Natural killer cell treated with Interleukin-12 subunit alpha and Interleukin-12 subunit beta and Interleukin-15 and Interleukin-18, amount 100 ng/mL, for 72 hours (primary cell): ENCODE data around the gene TMEM127. TPM values are rescaled to one million over a fixed set of nuclear protein-coding genes. Genes with fewer than 3 reads are reported as not detected.
"Not testable (repeated sequence)": the region's sequence is repeated elsewhere in the genome, so short reads cannot be mapped to it uniquely, and the experiment has no call there.

Source experiments
- ATAC-seq, 2 donors: fragments of 150-1000 bp; cut with Tn5 transposase in 1 of 2; sonication (Bioruptor Pico), chemical (Tn5 transposase) in 1 of 2; 2 replicates each; pipeline ENCODE4 v1.10.0; 2021
- DNase-seq: peaks from one replicate; pipeline ENCODE4 v3.0.0; 2022; ENCODE audit warnings: low spot score
- H3K27ac Mint-ChIP-seq, 2 donors: 1 replicate in 1 of 2; 2 replicates in 1 of 2; pipeline ENCODE4 v1.8.0; 2022; ENCODE audit warnings: mixed read lengths in 2 of 2, mild to moderate bottlenecking in 1 of 2, moderate library complexity in 1 of 2
- H3K27me3 Mint-ChIP-seq, 2 donors: 1 replicate in 1 of 2; 2 replicates in 1 of 2; pipeline ENCODE4 v1.8.0; 2022; ENCODE audit warnings: mixed read lengths in 2 of 2
- H3K36me3 Mint-ChIP-seq: one replicate; pipeline ENCODE4 v1.8.0; 2022; ENCODE audit warnings: mixed read lengths
- H3K4me1 Mint-ChIP-seq, 2 donors: 1 replicate in 1 of 2; 2 replicates in 1 of 2; pipeline ENCODE4 v1.8.0; 2022; ENCODE audit warnings: low read depth in 2 of 2, mixed read lengths in 2 of 2, mild to moderate bottlenecking in 1 of 2
- H3K4me3 Mint-ChIP-seq: one replicate; pipeline ENCODE4 v1.8.0; 2022; ENCODE audit warnings: mixed read lengths
- H3K9me3 Mint-ChIP-seq: 2 replicates; pipeline ENCODE4 v1.8.0; 2022; ENCODE audit warnings: mixed read lengths
- total RNA-seq, 2 donors: library from RNA; stranded (reverse); gene quantifications; one replicate each; pipeline ENCODE4 v1.2.3, GENCODE V29; 2022

The TMEM127 gene
- total RNA-seq = 10 to 100 TPM; 41.4 to 49.4 TPM

GRCh38 chr2:96265840-96266679 is at the start of gene TMEM127, which contains the start of gene CIAO1:
Gene TMEM127, minus strand, starts transcription at chr2:96265997. Its CDS starts 616 bp downstream, at chr2:96265381.
Gene CIAO1, plus strand, starts transcription at chr2:96266225. Its CDS starts 126 bp downstream, at chr2:96266351.
- peak within 1 kb of the TSS; percentile 88 to 94 for H3K27ac Mint-ChIP-seq
- peaks cover 25% of the 10 kb centered on the region for H3K36me3 Mint-ChIP-seq
- no peaks in the 10 kb centered on the region for H3K9me3 Mint-ChIP-seq
- H3K27me3 Mint-ChIP-seq = no peaks in the 10 kb centered on the region
- ATAC-seq (peak; percentile 96 to 98), DNase-seq (peak; percentile 100)
- H3K4me3 Mint-ChIP-seq = peak within 1 kb of the TSS; percentile 98
- peaks cover 40 to 43% of the 10 kb centered on the region in 2 donors for H3K4me1 Mint-ChIP-seq

GRCh38 chr2:96315005-96315399 is 49.2 kb upstream of the TMEM127 start:
- Mint-ChIP-seq H3K27ac (peak overlapping the region; percentile 91 to 95), H3K36me3 (peaks cover 5% of the 10 kb centered on the region), H3K27me3 (no peaks in the 10 kb centered on the region), H3K4me3 (peak overlapping the region; percentile 82), H3K4me1 (peaks cover 31 to 43% of the 10 kb centered on the region in 2 donors), H3K9me3 (no peaks in the 10 kb centered on the region)
- DNase-seq (no peak), ATAC-seq (no peak)

GRCh38 chr2:96308248-96308647 is 42.5 kb upstream of the TMEM127 start:
- peaks cover 28 to 30% of the 10 kb centered on the region in 2 donors for H3K4me1 Mint-ChIP-seq
- H3K4me3 Mint-ChIP-seq = no peak overlapping the region
- no peaks in the 10 kb centered on the region for H3K9me3 Mint-ChIP-seq
- H3K36me3 Mint-ChIP-seq = peaks cover 14% of the 10 kb centered on the region
- H3K27me3 Mint-ChIP-seq = no peaks in the 10 kb centered on the region
- no peak overlapping the region for H3K27ac Mint-ChIP-seq
- no peak for ATAC-seq
- DNase-seq = no peak

- H3K4me1 Mint-ChIP-seq = peaks cover 37 to 39% of the 10 kb centered on the region in 2 donors
- no peaks in the 10 kb centered on the region for H3K27me3 Mint-ChIP-seq
- H3K4me3 Mint-ChIP-seq = peak overlapping the region; percentile 96
- H3K36me3 Mint-ChIP-seq = peaks cover 27% of the 10 kb centered on the region
- ATAC-seq (no peak), DNase-seq (no peak)
- peak overlapping the region; percentile 98 for H3K27ac Mint-ChIP-seq
- H3K9me3 Mint-ChIP-seq = no peaks in the 10 kb centered on the region
These were observed 40.6 kb upstream of the TMEM127 start for GRCh38 chr2:96306370-96306769.

GRCh38 chr2:96305979-96306308 is 40.1 kb upstream of the TMEM127 start:
- Mint-ChIP-seq H3K36me3 (peaks cover 31% of the 10 kb centered on the region), H3K9me3 (no peaks in the 10 kb centered on the region), H3K4me3 (peak overlapping the region; percentile 96), H3K27ac (peak overlapping the region; percentile 98), H3K4me1 (peaks cover 41 to 44% of the 10 kb centered on the region in 2 donors), H3K27me3 (no peaks in the 10 kb centered on the region)
- DNase-seq = no peak
- ATAC-seq = no peak

- Mint-ChIP-seq H3K36me3 (peaks cover 35% of the 10 kb centered on the region), H3K27me3 (no peaks in the 10 kb centered on the region), H3K27ac (peak within 1 kb of the TSS; percentile 98), H3K4me1 (peaks cover 45 to 46% of the 10 kb centered on the region in 2 donors), H3K9me3 (no peaks in the 10 kb centered on the region), H3K4me3 (peak within 1 kb of the TSS; percentile 96)
- DNase-seq (peak; percentile 93), ATAC-seq (peak; percentile 99)
These were observed 39.5 kb upstream of the TMEM127 start, which contains the start of gene SNRNP200 for GRCh38 chr2:96305091-96305978. Gene SNRNP200, minus strand, starts transcription at chr2:96305546. Its CDS starts 109 bp downstream, at chr2:96305437.

GRCh38 chr2:96304606-96305005 is 38.8 kb upstream of the TMEM127 start:
- H3K36me3 Mint-ChIP-seq = peaks cover 36% of the 10 kb centered on the region
- ATAC-seq = no peak

GRCh38 chr2:96301865-96302264 is 36.1 kb upstream of the TMEM127 start:
- Mint-ChIP-seq H3K4me1 (peaks cover 45 to 51% of the 10 kb centered on the region in 2 donors), H3K36me3 (peaks cover 62% of the 10 kb centered on the region), H3K4me3 (no peak overlapping the region), H3K27ac (peak overlapping the region; percentile 27 to 47), H3K27me3 (no peaks in the 10 kb centered on the region), H3K9me3 (no peaks in the 10 kb centered on the region)
- DNase-seq (no peak), ATAC-seq (no peak)

More at GRCh38 chr2:96304606-96305005, 38.8 kb upstream of the TMEM127 start:
- H3K4me3 Mint-ChIP-seq = peak overlapping the region; percentile 96
- no peaks in the 10 kb centered on the region for H3K9me3 Mint-ChIP-seq
- peak overlapping the region; percentile 98 for H3K27ac Mint-ChIP-seq
- DNase-seq = no peak
- no peaks in the 10 kb centered on the region for H3K27me3 Mint-ChIP-seq
- H3K4me1 Mint-ChIP-seq = peaks cover 45 to 46% of the 10 kb centered on the region in 2 donors

GRCh38 chr2:96296925-96297324 is 31.1 kb upstream of the TMEM127 start:
- Mint-ChIP-seq H3K36me3 (peaks cover 66% of the 10 kb centered on the region), H3K9me3 (no peaks in the 10 kb centered on the region), H3K27ac (no peak overlapping the region), H3K27me3 (no peaks in the 10 kb centered on the region), H3K4me3 (no peak overlapping the region), H3K4me1 (peaks cover 13 to 16% of the 10 kb centered on the region in 2 donors)
- DNase-seq = no peak
- no peak for ATAC-seq

GRCh38 chr2:96294271-96294670 is 28.5 kb upstream of the TMEM127 start:
- H3K9me3 Mint-ChIP-seq, DNase-seq, H3K27me3 Mint-ChIP-seq, H3K4me3 Mint-ChIP-seq, H3K27ac Mint-ChIP-seq, H3K4me1 Mint-ChIP-seq, ATAC-seq: not testable (repeated sequence)
- H3K36me3 Mint-ChIP-seq = peaks cover 56% of the 10 kb centered on the region

GRCh38 chr2:96291751-96292150 is 26.0 kb upstream of the TMEM127 start:
- DNase-seq = no peak
- no peaks in the 10 kb centered on the region for H3K27me3 Mint-ChIP-seq
- no peak overlapping the region for H3K4me3 Mint-ChIP-seq
- no peak overlapping the region for H3K27ac Mint-ChIP-seq
- ATAC-seq = no peak
- H3K4me1 Mint-ChIP-seq = peaks cover 0 to 15% of the 10 kb centered on the region in 2 donors
- H3K36me3 Mint-ChIP-seq = peaks cover 49% of the 10 kb centered on the region
- H3K9me3 Mint-ChIP-seq = no peaks in the 10 kb centered on the region

- peaks cover 26% of the 10 kb centered on the region for H3K36me3 Mint-ChIP-seq
- ATAC-seq (no peak), DNase-seq (no peak)
- H3K27me3 Mint-ChIP-seq = no peaks in the 10 kb centered on the region
- H3K9me3 Mint-ChIP-seq = no peaks in the 10 kb centered on the region
- H3K4me3 Mint-ChIP-seq = no peak overlapping the region
- H3K4me1 Mint-ChIP-seq = peaks cover 0 to 13% of the 10 kb centered on the region in 2 donors
- peak overlapping the region in 1 of 2 donors; percentile 10 for H3K27ac Mint-ChIP-seq
These were observed 21.6 kb upstream of the TMEM127 start for GRCh38 chr2:96287273-96287856.

- Mint-ChIP-seq H3K27ac (no peak overlapping the region), H3K27me3 (no peaks in the 10 kb centered on the region), H3K4me3 (no peak overlapping the region), H3K9me3 (no peaks in the 10 kb centered on the region), H3K36me3 (peaks cover 14% of the 10 kb centered on the region), H3K4me1 (peaks cover 0 to 4% of the 10 kb centered on the region in 2 donors)
- ATAC-seq (peak in 1 of 2 donors; percentile 5), DNase-seq (no peak)
These were observed 11.1 kb upstream of the TMEM127 start for GRCh38 chr2:96276787-96277499.
